Muscle layer of duodenum (tissue), 2 donors: ENCODE measurements around the gene EVX2.

Experiments
- H3K27ac ChIP-seq: one replicate; pipeline ENCODE4 v1.7.0; 2013; ENCODE audit warnings: mild to moderate bottlenecking, low read length
- H3K27me3 ChIP-seq: one replicate; pipeline ENCODE4 v1.7.0; 2013; ENCODE audit warnings: low read depth, mild to moderate bottlenecking, control low read depth, low read length
- H3K36me3 ChIP-seq, 2 donors: one replicate each; pipeline ENCODE4 v1.7.0; 2013; ENCODE audit warnings: low read length in 2 of 2, control low read depth in 1 of 2, mild to moderate bottlenecking in 1 of 2; ENCODE audit not compliant: insufficient read depth in 2 of 2, control insufficient read depth in 1 of 2
- H3K4me1 ChIP-seq, 2 donors: one replicate each; pipeline ENCODE4 v1.7.0; 2013; ENCODE audit warnings: low read length in 2 of 2, mild to moderate bottlenecking in 2 of 2, control low read depth in 1 of 2, moderate library complexity in 1 of 2; ENCODE audit not compliant: insufficient read depth in 2 of 2, control insufficient read depth in 1 of 2
- H3K4me3 ChIP-seq, 2 donors: one replicate each; pipeline ENCODE4 v1.7.0; 2013; ENCODE audit warnings: low read length in 2 of 2, low read depth in 1 of 2, mild to moderate bottlenecking in 1 of 2
- H3K9me3 ChIP-seq, 2 donors: one replicate each; pipeline ENCODE4 v1.7.0; 2013; ENCODE audit warnings: low read length in 2 of 2, control low read depth in 1 of 2, mild to moderate bottlenecking in 1 of 2; ENCODE audit not compliant: control insufficient read depth in 1 of 2
- donor health status: healthy.

EVX2 gene

GRCh38 chr2:176127774-176128072 is 44.0 kb upstream of the EVX2 start:
- H3K36me3 ChIP-seq: no peaks in the 10 kb centered on the region
- H3K9me3 ChIP-seq: no peaks in the 10 kb centered on the region
- no peak overlapping the region for H3K27ac ChIP-seq
- peaks cover 0 to 24% of the 10 kb centered on the region in 2 donors for H3K4me1 ChIP-seq
- H3K4me3 ChIP-seq: no peak overlapping the region
- peaks cover 81% of the 10 kb centered on the region for H3K27me3 ChIP-seq

- H3K36me3 ChIP-seq: no peaks in the 10 kb centered on the region
- peaks cover 0 to 29% of the 10 kb centered on the region in 2 donors for H3K4me1 ChIP-seq
- H3K4me3 ChIP-seq: no peak overlapping the region
- no peak overlapping the region for H3K27ac ChIP-seq
- no peaks in the 10 kb centered on the region for H3K9me3 ChIP-seq
- peaks cover 78% of the 10 kb centered on the region for H3K27me3 ChIP-seq
These were observed 43.4 kb upstream of the EVX2 start for GRCh38 chr2:176126929-176127773.

- H3K36me3 ChIP-seq: no peaks in the 10 kb centered on the region
- H3K27ac ChIP-seq: no peak overlapping the region
- peaks cover 0 to 41% of the 10 kb centered on the region in 2 donors for H3K4me1 ChIP-seq
- peaks cover 80% of the 10 kb centered on the region for H3K27me3 ChIP-seq
- H3K4me3 ChIP-seq: no peak overlapping the region
- H3K9me3 ChIP-seq: no peaks in the 10 kb centered on the region
These were observed 42.0 kb upstream of the EVX2 start for GRCh38 chr2:176125772-176126054.

- no peaks in the 10 kb centered on the region for H3K9me3 ChIP-seq
- H3K27me3 ChIP-seq: peaks cover 83% of the 10 kb centered on the region
- H3K27ac ChIP-seq: no peak overlapping the region
- no peaks in the 10 kb centered on the region for H3K36me3 ChIP-seq
- no peak overlapping the region for H3K4me3 ChIP-seq
- H3K4me1 ChIP-seq: peaks cover 0 to 35% of the 10 kb centered on the region in 2 donors
These were observed 41.4 kb upstream of the EVX2 start for GRCh38 chr2:176124947-176125771.

GRCh38 chr2:176124110-176124946 is 40.6 kb upstream of the EVX2 start:
- Histone ChIP-seq H3K36me3 (no peaks in the 10 kb centered on the region), H3K27ac (no peak overlapping the region), H3K27me3 (peaks cover 90% of the 10 kb centered on the region), H3K4me1 (peaks cover 0 to 33% of the 10 kb centered on the region in 2 donors), H3K9me3 (no peaks in the 10 kb centered on the region), H3K4me3 (no peak overlapping the region)

- H3K27me3 ChIP-seq: peaks cover 88% of the 10 kb centered on the region
- peak overlapping the region; percentile 16 to 66 for H3K4me3 ChIP-seq
- no peak overlapping the region for H3K27ac ChIP-seq
- H3K9me3 ChIP-seq: peaks cover 0 to 2% of the 10 kb centered on the region in 2 donors
- no peaks in the 10 kb centered on the region for H3K36me3 ChIP-seq
- peaks cover 0 to 25% of the 10 kb centered on the region in 2 donors for H3K4me1 ChIP-seq
These were observed 39.8 kb upstream of the EVX2 start for GRCh38 chr2:176123411-176124109.

- peaks cover 88% of the 10 kb centered on the region for H3K27me3 ChIP-seq
- peaks cover 0 to 2% of the 10 kb centered on the region in 2 donors for H3K9me3 ChIP-seq
- H3K4me1 ChIP-seq: peaks cover 0 to 25% of the 10 kb centered on the region in 2 donors
- peak within 1 kb of the TSS; percentile 26 to 66 for H3K4me3 ChIP-seq
- H3K36me3 ChIP-seq: no peaks in the 10 kb centered on the region
- no peak within 1 kb of the TSS for H3K27ac ChIP-seq
These were observed 39.1 kb upstream of the EVX2 start, which contains the start of gene HOXD9 for GRCh38 chr2:176122683-176123410. HOXD9 (plus strand) TSS chr2:176122719; CDS start chr2:176122769, 50 bp downstream.

GRCh38 chr2:176122052-176122682 is 38.4 kb upstream of the EVX2 start:
- no peak overlapping the region for H3K27ac ChIP-seq

GRCh38 chr2:176121190-176122051 is 37.7 kb upstream of the EVX2 start:
- peaks cover 90% of the 10 kb centered on the region for H3K27me3 ChIP-seq
- H3K4me3 ChIP-seq: peak overlapping the region in 1 of 2 donors; percentile 66
- H3K9me3 ChIP-seq: peaks cover 0 to 2% of the 10 kb centered on the region in 2 donors
- no peaks in the 10 kb centered on the region for H3K36me3 ChIP-seq
- no peak overlapping the region for H3K27ac ChIP-seq
- peaks cover 0 to 27% of the 10 kb centered on the region in 2 donors for H3K4me1 ChIP-seq

More at GRCh38 chr2:176122052-176122682, 38.4 kb upstream of the EVX2 start:
- Histone ChIP-seq H3K27me3 (peaks cover 87% of the 10 kb centered on the region), H3K9me3 (peaks cover 0 to 2% of the 10 kb centered on the region in 2 donors), H3K4me3 (peak overlapping the region; percentile 26 to 66), H3K4me1 (peaks cover 0 to 25% of the 10 kb centered on the region in 2 donors), H3K36me3 (no peaks in the 10 kb centered on the region)
